ENCODE results near the gene NR4A3.

DNA sequence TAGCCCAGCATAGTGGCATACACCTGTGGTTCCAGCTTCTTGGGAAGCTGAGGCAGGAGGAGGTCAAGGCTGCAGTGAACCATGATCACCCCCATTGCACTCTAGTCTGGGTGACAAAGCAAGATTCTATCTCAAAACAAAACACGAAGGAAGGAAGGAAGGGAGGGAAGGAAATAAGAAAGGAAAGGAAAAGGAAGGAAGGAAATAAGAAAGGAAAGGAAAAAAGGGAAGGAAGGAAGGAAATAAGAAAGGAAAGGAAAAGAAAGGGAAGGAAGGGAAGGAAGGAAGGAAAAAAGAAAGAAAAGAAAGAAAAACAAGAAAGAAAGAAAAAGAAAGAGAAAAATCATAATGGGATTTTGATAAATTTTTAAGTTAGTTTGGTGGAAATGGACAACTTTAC, 81.7 kb downstream of the NR4A3 start:
- no peak for TF ChIP-seq HOXA7 (CRISPR knock-in tag; IDR thresholded peaks at IDR 0.05)
- TF ChIP-seq, protein P1, sequence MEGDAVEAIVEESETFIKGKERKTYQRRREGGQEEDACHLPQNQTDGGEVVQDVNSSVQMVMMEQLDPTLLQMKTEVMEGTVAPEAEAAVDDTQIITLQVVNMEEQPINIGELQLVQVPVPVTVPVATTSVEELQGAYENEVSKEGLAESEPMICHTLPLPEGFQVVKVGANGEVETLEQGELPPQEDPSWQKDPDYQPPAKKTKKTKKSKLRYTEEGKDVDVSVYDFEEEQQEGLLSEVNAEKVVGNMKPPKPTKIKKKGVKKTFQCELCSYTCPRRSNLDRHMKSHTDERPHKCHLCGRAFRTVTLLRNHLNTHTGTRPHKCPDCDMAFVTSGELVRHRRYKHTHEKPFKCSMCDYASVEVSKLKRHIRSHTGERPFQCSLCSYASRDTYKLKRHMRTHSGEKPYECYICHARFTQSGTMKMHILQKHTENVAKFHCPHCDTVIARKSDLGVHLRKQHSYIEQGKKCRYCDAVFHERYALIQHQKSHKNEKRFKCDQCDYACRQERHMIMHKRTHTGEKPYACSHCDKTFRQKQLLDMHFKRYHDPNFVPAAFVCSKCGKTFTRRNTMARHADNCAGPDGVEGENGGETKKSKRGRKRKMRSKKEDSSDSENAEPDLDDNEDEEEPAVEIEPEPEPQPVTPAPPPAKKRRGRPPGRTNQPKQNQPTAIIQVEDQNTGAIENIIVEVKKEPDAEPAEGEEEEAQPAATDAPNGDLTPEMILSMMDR (IDR thresholded peaks at IDR 0.05) = no peak
- no peak for TF ChIP-seq POLR2A (IDR thresholded peaks at IDR 0.05; ENCODE audit: low read length)
- no peak for TF ChIP-seq CEBPB (IDR thresholded peaks at IDR 0.05)
- TF ChIP-seq RAD21 (conservative IDR thresholded peaks at IDR 0.05 in 1 of 2, IDR thresholded peaks at IDR 0.05 in 1 of 2) = no peak
- TF ChIP-seq FOSL2 (IDR thresholded peaks at IDR 0.05) = no peak
- TF ChIP-seq FOSL2 (CRISPR knock-in tag; IDR thresholded peaks at IDR 0.05) = no peak
- no peak for TF ChIP-seq MAFK (IDR thresholded peaks at IDR 0.05; ENCODE audit: partially characterized antibody)
